Activated T-cell treated with anti-CD3 and anti-CD28 coated beads for 24 hours (primary cell): ENCODE data around the gene NUP93.

Experiments
- DNase-seq: peaks from one replicate; pipeline ENCODE4 v3.0.0-alpha.2; 2020; ENCODE audit warnings: low read depth

Gene NUP93

GRCh38 chr16:56817056-56817455 lies 87.1 kb downstream of the NUP93 start:
- DNase-seq = no peak

- DNase-seq = no peak
Measured at GRCh38 chr16:56817938-56818337, 88.0 kb downstream of the NUP93 start.

GRCh38 chr16:56823081-56823733 lies 93.3 kb downstream of the NUP93 start:
- no peak for DNase-seq

- no peak for DNase-seq
Measured at GRCh38 chr16:56824331-56824730, 94.4 kb downstream of the NUP93 start.

- no peak for DNase-seq
Measured at GRCh38 chr16:56824804-56825203, 94.9 kb downstream of the NUP93 start.

GRCh38 chr16:56825826-56826225 lies 95.9 kb downstream of the NUP93 start:
- DNase-seq = no peak

GRCh38 chr16:56828647-56829046 lies 98.7 kb downstream of the NUP93 start:
- DNase-seq = no peak

- DNase-seq = no peak
Measured at GRCh38 chr16:56830669-56831068, 100.7 kb downstream of the NUP93 start.

- DNase-seq = no peak
Measured at GRCh38 chr16:56832768-56833167, 102.8 kb downstream of the NUP93 start.

- no peak for DNase-seq
Measured at GRCh38 chr16:56833243-56833970, 103.5 kb downstream of the NUP93 start.

- no peak for DNase-seq
Measured at GRCh38 chr16:56835320-56835719, 105.4 kb downstream of the NUP93 start.

GRCh38 chr16:56836410-56837230 lies 106.7 kb downstream of the NUP93 start:
- no peak for DNase-seq

GRCh38 chr16:56838622-56839337 lies 108.9 kb downstream of the NUP93 start:
- no peak for DNase-seq

GRCh38 chr16:56841233-56841632 lies 111.3 kb downstream of the NUP93 start:
- DNase-seq = no peak

- no peak for DNase-seq
Measured at GRCh38 chr16:56841659-56842058, 111.7 kb downstream of the NUP93 start.

- no peak for DNase-seq
Measured at GRCh38 chr16:56842133-56842532, 112.2 kb downstream of the NUP93 start.

GRCh38 chr16:56844056-56844455 lies 114.1 kb downstream of the NUP93 start:
- no peak for DNase-seq

- no peak for DNase-seq
Measured at GRCh38 chr16:56847173-56847910, 117.4 kb downstream of the NUP93 start.

- DNase-seq = no peak
Measured at GRCh38 chr16:56848029-56848936, 118.4 kb downstream of the NUP93 start.

GRCh38 chr16:56848955-56849689 lies 119.2 kb downstream of the NUP93 start:
- DNase-seq = no peak
